NCI-H526 (cell line): ENCODE results near the gene EFNA3.

Experiments used
- DNase-seq, 2 experiments: peaks; one replicate each; lab custom pipeline; 2025; lab: John Stamatoyannopoulos, UW

Gene EFNA3

DNA sequence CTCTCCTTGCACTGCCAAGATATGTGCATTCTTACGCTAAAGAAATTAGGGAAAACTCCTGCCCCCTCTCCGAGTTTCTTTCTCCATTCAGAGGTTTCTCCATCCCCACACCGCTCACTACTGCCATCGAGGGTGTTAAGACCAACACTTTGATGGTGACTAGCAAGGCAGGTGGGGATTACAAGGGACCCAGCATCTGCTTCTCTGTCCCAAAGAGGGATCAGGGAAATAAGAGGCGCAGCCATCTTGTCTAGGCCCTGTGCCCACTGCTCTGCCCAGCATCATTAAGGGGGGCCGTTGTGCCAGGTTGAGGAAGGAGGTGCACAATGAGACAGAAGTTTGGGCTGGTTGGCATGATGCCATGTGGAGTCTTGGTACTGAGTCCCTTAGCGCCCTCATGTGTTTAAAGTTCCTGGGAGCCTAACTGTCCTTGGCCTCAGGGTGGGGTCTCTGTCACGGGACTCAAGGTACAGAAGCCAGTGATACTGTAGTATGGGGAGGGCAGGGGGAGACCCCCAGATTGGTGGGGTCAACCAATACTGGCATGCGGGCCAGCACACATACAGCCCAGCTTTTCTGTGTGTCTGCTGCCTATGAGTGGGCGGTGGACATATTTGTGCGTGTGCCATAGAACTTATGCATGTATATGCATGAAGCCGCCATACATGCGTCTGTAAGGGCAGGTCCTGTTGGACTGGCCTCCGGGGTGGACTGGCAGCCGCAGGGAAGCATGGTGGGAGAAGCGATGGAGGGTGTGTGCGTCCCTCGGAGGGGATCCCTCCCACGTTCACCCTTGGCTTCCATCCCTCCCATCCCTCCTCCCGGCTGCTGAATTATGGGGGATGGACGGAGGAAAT is 5.5 kb downstream of the EFNA3 start:
- DNase-seq = peak; percentile 83 to 84

DNA sequence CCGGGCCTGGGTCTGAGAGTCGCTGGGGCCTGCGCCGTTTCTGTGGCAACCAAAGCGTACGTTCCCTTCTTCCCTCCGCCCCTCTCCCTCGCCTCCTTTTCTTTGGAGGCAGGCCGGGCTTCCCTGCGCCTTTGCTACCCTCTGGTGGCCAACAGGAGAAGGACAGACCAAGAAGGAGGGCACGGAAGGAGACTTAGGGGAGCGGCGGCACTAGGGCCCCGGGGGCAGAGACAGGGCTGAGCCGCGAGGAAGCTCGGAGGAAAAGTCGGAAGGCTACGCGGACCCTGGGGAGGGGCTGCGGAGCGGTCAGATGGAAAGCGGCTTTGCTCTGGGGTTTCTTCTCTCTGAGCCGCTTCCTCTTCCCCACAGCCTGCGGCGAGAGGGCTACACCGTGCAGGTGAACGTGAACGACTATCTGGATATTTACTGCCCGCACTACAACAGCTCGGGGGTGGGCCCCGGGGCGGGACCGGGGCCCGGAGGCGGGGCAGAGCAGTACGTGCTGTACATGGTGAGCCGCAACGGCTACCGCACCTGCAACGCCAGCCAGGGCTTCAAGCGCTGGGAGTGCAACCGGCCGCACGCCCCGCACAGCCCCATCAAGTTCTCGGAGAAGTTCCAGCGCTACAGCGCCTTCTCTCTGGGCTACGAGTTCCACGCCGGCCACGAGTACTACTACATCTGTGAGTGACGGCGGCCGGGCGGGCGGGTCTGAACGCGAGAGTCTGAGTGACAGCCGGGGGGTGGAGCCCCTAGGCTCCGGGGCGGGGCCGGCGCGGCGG is 6.3 kb downstream of the EFNA3 start:
- DNase-seq = peak; percentile 99 to 100

DNA sequence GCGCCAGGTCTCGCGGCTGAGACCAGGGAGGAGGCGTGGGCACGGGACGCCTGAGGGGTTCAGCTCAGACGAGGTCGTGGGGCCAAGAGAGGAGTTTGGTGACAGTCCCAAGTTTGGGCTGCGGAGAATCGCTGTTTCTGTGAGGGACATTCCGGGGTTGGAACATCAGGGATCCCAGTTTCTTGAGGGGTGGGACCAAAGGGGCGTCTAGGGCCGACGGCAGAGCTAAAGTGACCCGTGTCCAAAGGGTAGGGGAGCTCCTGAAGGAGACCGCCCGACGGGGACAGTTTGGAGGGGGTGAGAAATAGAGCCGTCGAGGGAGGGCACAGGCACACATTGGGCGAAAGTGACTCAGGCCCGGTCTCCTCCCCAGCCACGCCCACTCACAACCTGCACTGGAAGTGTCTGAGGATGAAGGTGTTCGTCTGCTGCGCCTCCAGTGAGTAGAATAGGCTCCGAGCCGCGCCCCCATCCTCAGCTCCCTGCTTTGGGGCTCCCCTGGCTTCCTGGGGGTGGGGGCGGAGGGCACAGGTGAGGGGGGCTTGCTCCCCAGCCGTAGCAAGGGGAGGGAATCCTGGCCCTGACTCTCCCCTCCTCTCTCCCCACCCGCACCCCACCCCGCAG is 7.0 kb downstream of the EFNA3 start:
- DNase-seq = peak in 1 of 2 experiments; percentile 79

DNA sequence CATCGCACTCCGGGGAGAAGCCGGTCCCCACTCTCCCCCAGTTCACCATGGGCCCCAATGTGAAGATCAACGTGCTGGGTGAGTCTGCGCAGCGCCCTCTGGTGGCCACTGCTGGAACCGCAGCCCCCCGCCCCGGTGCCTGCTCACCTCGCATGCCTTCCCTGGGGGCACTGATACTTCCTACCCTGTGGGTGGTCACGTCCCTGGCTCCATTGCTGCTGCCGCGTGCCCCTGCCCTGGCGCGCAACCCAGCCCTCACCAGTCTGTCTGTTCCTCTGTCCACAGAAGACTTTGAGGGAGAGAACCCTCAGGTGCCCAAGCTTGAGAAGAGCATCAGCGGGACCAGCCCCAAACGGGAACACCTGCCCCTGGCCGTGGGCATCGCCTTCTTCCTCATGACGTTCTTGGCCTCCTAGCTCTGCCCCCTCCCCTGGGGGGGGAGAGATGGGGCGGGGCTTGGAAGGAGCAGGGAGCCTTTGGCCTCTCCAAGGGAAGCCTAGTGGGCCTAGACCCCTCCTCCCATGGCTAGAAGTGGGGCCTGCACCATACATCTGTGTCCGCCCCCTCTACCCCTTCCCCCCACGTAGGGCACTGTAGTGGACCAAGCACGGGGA is 7.6 kb downstream of the EFNA3 start:
- peak; percentile 72 to 89 for DNase-seq

DNA sequence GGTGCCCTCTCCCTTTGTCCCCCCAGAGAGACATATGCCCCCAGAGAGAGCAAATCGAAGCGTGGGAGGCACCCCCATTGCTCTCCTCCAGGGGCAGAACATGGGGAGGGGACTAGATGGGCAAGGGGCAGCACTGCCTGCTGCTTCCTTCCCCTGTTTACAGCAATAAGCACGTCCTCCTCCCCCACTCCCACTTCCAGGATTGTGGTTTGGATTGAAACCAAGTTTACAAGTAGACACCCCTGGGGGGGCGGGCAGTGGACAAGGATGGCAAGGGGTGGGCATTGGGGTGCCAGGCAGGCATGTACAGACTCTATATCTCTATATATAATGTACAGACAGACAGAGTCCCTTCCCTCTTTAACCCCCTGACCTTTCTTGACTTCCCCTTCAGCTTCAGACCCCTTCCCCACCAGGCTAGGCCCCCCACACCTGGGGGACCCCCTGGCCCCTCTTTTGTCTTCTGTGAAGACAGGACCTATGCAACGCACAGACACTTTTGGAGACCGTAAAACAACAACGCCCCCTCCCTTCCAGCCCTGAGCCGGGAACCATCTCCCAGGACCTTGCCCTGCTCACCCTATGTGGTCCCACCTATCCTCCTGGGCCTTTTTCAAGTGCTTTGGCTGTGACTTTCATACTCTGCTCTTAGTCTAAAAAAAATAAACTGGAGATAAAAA is 8.4 kb downstream of the EFNA3 start:
- DNase-seq = no peak

DNA sequence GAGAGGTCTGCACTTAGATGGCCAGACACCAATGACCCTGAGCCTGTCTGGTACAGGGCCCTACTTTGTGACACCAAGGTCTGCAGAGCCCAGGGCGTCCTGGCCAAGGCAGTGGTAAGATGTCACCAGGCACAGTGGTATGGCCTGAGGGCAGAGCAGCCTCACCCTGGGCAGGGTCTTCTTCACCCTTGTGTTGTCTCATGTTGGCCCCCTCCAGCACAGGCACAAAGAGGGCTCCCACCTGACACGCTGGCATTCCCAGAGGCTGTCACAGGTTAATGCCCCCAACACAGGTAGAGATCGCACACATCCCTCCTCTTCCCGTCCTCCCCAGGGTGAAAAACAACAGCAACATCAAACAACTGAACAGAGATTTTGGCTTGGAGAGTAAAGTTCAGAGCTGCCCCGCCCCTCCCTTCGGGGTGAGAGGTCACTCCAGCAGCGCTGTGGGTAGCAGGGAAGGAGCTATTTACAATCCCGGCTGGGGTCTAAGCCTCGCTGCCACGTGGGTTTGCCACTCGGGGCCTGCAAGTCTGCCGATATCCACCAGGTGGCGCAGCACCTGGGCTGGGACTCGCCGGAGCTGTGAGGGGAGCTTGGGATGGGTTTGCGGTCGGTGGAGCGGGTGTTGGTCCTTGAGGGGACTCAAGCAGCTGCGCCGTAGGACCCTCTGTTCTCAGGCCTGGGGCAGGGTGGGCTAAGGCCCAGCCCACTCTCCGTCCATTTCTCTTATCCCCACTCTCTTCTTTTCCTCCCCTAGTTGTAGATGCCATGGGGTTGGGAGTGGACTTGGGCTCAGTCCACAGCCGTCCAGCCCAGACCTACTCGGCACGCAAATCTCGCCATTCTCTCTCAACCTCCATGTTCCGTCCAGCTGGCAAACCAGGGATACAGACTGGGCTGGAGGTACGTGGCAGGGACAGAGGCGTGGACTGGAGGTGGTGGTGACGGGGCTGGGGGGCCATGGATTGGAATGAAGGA is 12.7 kb downstream of the EFNA3 start:
- peak; percentile 86 to 97 for DNase-seq

DNA sequence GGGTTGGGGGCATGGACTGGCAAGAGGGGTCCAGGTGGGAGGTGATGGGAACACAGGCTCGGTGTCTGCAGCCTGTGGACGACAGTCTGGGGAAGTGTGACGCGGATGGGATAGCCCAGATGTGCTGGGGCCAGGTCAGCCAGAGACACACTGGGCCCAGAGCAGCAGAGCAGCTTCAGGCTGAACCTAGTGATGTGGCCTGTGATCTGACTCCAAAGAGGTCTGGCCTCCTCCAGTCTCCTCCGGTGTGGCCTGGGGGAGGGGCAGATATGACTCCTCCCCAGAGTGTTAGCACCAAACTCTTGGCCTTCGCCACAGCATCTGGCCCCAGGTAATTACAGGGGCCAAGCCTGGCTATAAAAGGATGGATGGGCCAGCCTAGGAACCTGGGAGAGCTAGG is 13.5 kb downstream of the EFNA3 start:
- no peak for DNase-seq

DNA sequence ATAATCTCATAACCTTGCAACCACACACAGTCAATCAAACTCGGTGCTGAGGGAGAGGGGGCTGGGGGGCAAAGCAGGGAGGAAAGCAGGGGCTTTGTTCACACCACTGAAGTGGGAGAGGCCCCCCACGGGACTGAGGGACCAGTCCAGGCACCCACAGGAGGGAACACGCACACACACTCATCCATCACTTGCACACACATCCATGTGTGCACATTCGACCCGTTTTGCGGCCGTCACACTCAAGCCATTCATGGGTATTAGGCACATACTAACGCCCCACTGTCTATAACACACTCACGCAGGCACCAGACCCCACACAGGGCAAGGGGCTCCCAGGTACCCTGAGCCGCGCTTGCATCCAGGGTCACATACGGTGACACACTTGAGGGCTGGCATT is 14.0 kb downstream of the EFNA3 start:
- no peak for DNase-seq

DNA sequence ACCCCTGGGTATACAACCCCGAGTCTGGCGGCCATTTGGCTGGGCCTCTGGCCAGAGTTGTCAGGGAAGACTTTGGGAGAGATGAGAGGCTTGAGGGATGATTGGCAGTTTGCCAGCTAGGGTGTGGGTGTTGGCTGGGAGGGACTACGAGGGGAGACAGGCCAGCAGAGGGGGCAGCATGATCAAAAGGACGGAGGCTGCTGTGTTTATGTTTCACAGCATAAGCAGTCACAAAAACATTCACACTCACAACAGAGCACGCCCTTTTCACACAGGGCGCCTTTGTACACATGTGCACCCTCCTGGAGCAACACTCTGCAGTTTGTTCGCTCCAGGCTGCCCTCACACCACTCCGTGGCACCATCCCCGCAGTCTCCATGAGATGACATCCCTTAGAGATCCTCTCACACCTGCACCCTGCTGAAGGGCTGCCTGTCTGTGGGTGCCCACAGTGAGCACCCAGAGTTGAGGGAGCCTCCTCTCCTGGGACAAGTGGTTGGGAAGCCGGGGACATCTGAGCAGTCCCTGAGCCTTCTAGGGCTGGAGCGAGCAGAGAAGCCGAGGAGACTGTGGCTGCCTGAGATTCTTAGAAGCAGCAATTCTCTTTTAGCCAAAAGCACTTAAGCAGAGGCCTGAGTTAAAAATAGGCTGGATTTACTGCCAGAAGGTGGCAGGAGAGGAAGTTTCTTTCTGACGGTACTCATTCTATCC is 15.4 kb downstream of the EFNA3 start:
- DNase-seq = peak; percentile 79 to 86

DNA sequence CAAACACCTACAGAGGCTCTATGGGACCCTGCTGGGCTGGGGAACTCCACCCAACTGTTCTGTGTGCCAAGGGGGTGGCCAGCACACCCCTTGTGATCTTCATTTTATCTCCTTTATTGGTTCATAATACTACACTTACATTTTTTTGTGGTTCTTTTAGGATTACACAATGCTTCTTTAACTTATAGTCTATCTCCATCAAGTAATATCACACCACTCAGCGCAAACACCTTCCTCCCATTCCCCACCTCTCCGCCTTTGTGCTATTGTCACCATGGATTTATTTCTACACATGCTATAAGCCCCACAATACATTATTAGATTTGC is 15.9 kb downstream of the EFNA3 start:
- DNase-seq = no peak

DNA sequence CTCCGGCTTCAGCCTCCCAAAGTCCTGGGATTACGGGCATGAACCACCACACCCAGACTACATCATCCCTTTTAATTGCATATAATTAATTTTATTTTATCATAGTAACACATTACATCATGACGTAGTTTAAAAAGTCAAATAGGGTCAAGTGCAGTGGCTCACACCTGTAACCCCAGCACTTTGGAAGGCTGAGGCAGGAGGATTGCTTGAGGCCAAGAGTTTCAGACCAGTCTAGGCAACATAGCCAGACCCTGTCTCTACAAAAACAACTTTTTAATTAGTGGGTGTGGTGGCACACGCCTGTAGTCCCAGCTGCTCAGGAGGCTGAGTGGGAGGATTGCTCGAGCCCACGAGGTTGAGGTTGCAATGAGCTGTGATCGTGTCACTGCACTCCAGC is 20.7 kb downstream of the EFNA3 start:
- no peak for DNase-seq

DNA sequence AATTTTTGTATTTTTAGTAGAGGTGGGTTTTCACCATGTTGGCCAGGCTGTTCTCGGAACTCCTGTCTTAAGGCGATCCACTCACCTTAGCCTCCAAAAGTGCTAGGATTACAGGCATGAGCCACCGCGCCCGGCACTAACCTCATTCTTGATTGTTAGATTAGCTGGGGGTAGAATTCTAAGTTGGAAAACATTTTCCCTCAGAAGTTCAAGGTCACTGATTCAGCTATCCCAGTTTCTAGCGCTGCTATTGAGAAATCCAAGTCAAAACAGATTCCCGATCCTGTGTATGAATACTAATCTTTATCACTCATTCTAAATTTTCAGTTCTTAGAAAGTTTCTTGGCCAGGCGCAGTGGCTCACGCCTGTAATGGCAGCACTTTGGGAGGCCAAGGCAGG is 24.7 kb downstream of the EFNA3 start:
- DNase-seq = no peak

DNA sequence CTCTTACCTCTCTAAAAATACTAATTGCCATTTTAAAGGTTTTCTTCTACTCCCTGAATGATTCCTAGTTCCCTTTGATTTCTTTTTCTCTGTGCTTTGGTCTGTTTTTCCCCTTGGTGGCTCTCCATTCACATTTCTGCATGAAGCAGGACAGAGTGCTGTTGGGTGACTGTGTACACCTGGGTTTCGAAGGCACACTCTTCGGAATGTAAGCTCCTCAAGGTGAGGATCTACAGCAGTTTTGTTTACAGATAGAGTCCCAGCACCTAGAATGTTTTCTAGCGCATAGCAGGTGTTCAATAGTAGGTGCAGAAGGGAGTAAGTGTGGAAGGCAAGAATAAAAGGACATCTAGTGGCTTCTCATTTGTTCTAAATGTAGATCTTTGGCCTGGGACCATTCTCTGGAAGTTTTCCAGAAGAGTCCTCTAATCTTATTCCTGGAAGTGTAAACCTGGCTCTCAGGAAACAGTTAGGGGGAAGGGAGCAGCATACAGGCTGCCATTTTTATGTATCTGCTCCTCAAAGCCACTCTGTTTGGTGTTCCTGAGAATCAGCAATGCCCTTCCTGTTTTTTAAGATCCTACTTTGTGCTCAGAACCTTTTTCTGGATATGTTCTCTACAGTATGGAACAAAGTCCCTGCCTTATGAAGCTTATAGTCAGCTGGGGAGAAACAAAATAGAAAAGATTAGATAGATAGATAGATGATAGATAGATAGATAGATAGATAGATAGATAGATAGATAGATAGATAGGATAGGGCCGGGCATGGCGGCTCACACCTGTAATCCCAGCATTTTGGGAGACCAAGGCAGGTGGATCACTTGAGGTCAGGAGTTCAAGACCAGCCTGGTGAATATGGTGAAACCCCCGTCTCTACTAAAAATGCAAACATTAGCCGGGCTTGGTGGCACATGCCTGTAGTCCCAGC is 26.2 kb downstream of the EFNA3 start:
- DNase-seq = no peak

DNA sequence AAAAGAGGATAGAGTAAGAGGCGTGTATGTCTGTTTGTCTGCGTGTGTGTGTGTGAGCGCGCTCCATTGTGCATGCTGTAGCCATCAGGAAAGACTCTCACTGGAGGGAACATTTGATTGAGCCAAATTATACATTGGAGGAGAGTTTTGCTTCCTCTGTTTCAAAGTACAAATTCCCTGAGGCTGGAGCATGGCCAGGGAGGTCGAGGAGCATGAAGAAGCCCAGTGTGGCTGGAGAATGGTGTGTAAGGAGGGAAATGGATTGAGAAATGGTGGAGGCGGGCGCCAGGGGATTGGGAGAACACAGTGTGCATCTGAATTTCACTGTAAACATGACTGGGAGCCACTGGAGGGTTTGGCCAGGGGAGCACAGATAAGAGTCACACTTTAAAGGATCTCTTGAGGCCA is 27.0 kb downstream of the EFNA3 start:
- no peak for DNase-seq

DNA sequence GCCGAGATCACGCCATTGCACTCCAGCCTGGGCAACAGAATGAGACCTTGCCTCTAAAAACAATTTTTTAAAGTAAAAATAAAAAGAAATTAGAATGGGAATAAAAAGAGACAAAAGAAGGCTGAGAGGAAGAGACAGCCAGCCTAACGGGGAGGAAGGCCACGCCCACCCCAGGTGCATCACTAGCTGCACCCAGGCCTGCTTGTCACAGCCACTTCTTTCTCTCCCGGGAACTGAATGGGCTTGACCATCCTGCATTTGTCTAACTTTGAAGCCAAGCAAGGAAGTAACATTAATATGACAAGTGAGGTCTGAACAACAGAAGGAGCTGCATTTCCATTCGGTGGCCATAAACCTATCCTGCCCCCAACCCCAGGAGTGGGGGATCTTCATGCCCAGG is 28.2 kb downstream of the EFNA3 start:
- peak in 1 of 2 experiments; percentile 53 for DNase-seq

DNA sequence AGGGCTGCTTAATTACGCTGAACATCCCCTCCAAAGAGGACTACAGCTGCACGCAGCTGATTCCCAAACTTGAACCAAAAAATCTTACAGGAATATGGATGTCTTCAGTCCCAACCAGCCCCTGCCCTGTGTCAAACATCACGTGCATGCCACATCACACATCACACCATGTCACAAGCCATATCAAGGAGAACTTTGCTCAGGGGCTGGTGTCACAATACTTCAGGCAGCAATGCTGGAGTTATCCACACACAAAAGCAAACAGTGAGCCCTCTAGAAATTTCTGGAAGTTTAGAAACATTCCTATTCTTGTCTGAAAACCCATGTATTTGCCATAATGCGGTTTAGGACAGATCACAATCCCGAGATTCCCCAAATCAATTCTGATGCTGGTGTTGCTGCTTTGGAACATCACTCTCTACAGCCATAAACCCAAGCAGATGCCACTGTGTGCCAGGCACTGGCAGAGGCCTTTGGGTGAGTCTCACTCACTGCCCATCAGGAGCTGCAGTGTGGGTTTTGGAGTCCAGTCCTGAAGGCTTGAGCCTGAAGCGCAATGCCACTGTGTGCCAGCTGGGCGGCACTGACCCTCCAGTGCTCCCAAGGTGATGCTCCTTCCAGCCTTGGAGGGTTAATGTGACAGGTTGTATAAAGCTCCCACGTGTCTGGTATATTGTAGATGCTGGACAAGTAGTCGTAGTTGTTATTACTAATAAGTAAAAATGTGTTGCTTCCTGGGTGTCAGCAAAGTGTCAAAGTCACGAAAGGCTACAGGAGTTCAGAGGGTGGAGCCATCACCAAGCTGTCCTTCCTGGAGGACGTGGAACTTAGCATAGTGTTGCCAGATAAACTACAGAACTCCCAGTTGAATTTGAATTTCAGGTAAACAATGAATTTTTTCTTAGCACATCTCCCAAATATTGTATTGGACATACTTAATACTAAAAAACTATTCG is 28.9 kb downstream of the EFNA3 start:
- no peak for DNase-seq

DNA sequence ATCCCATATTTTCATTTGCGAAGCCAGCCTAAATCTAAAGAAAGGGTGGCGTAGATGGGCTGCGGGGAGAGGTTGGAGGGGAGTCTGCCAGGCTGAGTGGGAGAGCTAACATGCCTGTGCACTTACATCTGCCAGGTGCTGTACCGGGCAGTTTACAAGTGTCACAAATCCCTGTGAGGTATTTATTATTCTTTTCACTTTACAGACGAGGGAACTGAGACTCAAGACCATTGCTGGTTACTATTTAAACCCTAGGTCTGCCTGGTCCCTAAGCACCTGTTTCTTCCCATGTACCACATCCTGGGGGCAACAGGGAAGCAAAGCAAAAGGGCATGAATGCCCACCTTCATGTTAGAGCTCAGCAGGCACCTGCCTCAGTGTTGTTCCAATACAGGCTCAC is 29.7 kb downstream of the EFNA3 start:
- DNase-seq = no peak

DNA sequence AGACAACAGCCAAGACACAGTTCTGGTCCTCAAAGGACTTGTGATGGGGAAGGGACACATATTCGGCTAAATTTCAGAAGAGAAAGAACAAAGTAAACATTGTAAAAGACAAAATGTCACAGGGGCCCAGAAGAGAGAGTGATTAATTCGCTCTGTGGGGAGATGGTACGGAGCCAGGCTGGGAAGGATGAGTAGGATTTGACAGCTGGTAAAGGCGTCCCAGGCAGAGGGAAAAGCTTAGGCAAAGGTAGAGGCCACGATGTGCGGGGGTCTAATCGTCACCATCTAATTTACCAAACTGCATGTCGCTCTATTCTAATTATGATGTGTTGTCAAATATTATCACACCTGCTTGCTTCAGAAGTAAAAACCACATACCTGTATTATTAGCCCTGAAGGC is 31.7 kb downstream of the EFNA3 start:
- DNase-seq = no peak
